OCI-LY3 (cell line): ENCODE data around the gene LNX1.

Experiments
- CTCF ChIP-seq: fragments of 200-600, 300-600 bp; sonication (generic); IDR thresholded peaks from 2 replicates; pipeline ENCODE4 v1.5.1; 2014; ENCODE audit warnings: antibody characterized with exemption, low read length, low read depth
- EZH2phosphoT487 ChIP-seq: fragments of 200-600 bp; shearing (Covaris generic); IDR thresholded peaks from 2 replicates; pipeline ENCODE4 v1.6.1; 2018; ENCODE audit warnings: antibody characterized with exemption, mixed run types, low read depth

- no peak for TF ChIP-seq CTCF
- TF ChIP-seq EZH2phosphoT487: no peak
Measured at GRCh38 chr4:53584658-53585057, 6.6 kb downstream of the LNX1 start.
